GM18498 (cell line): ENCODE results near the gene UBE2D1.

Experiments
- ATAC-seq: cut with Tn5 transposase; IDR thresholded peaks from one replicate; pipeline ENCODE4 v1.9.1; 2021; ENCODE audit warnings: mild to moderate bottlenecking, moderate library complexity; ENCODE audit not compliant: unreplicated experiment

UBE2D1 gene

DNA sequence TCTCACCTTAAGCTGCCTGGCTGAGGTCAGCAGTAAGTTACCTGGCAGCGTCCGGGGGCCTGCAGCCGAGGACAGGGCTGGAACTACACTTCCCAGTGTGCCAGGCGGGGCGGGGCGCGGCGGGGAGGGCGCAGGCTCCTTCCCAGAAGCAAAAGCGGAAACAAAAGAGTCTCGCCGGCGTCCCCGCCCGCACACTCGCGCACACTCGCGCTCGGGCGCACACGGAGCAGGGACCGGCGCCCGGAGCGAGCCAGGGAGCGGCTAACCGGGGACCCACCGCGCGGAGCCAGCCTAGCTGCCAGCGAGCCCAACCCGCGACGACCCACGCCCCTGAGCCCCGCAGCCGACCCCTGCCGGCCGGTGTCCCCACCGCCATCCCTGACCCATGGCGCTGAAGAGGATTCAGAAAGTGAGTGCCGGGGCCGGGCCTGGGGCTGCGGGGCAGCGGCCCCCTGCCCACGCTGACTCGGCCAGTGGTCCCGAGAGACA, at the start of gene UBE2D1:
Gene UBE2D1, plus strand, starts transcription at position 190 of the 489 bp plus-strand sequence. Its CDS starts 196 bp downstream, at position 386.
- ATAC-seq, result peak; percentile 98

DNA sequence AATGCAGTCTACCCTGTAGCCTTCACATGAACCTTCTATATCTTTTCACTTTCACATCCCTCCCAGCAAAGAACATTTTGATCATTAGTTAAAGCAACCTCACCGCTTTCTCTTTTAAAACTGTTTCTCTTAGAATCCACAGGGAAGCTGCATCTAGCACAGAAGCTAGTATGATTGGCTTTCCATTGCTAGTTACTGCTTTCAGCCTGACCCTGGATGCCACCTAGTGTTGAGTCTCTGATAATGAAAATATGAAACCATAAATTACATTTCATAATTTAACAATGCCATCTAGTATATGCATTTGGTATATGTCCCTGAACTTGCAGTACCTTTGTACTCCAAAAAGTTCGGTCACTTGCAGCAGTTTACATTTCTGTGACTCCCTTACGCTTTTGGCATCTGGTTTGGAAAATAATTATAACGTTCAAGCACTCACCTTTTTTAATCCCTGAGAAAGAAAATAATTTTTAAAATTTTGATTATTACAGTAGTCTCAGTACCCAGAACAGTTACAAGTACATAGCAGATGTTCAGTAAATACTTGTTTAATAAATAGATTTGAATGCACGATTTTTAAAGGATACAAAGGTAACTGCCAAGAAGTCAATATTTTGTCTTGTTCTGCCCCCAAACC, 43.1 kb upstream of the UBE2D1 start:
- ATAC-seq, result peak; percentile 87

DNA sequence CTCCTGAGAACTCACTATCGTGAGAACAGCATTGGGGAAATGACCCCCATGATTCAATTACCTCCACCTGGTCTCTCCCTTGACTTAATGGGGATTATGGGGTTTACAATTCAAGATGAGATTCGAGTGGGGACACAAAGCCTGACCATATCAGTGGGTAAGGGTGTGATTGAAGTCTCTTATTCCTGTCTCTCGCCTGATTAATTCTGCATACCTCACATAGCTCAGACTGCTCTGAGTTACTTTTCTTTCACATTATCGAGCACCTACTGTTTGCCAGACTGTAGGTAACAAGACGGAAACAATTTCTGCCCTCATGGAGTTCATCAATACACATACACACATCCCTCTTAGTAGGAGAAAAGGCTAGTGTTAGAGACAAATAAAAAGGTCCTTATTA, 40.8 kb upstream of the UBE2D1 start:
- ATAC-seq, result no peak

DNA sequence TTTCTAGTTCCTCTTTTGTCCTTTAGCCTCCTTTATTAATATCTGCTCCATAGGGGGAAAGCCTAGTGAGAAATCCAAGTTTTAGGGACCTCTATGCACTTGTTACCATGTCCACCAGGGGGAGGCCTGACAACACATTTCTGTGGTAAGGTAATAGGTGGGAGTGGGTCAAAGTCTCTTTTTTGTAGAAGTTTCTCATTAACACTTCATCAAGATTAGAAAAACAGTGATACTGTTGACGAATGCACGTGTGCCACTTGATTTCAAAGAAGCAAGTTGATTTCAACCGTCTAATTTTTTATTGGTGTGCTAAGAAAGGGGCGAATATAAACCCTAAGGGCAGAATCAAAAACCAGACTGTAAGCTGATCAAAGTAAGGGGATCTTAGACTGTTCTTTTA, 35.2 kb upstream of the UBE2D1 start:
- peak; percentile 88 for ATAC-seq

DNA sequence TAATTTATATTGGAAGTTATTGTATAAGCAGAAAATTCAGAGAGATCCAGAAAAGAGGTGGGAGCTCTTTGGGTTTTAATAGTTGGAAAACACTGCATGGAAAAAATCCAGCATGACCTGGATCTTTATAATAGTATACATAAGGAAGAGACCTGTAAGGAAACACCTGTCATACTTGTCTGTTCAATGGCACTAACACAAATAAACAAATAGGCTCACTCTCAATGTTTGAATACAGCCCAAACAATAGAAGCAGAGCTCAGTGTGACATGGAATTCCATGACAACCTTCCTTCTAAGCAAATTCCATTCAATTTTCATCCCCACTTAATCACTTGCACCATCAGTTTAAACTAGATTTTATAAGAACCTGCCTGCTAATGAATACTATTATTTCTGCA, 34.1 kb upstream of the UBE2D1 start:
- ATAC-seq, result no peak

DNA sequence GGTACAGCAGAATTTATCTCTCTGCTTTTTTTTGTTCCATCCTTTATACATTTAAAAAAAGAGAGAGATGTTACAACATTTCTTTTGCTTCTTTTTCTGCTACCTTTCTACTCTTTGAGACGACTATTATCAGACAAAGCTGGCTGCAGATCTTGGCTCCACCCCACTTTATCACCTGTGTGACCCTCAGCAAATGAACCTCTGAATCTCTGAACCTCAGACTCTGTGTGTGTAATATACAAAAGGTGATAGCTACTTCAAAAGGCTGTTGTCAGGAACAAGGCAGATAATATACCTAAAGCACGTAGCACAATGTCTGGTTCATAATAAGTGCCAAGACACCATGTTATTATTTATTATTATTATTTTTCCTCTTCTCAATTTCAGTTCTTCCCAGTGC, 32.6 kb upstream of the UBE2D1 start:
- ATAC-seq, result no peak

DNA sequence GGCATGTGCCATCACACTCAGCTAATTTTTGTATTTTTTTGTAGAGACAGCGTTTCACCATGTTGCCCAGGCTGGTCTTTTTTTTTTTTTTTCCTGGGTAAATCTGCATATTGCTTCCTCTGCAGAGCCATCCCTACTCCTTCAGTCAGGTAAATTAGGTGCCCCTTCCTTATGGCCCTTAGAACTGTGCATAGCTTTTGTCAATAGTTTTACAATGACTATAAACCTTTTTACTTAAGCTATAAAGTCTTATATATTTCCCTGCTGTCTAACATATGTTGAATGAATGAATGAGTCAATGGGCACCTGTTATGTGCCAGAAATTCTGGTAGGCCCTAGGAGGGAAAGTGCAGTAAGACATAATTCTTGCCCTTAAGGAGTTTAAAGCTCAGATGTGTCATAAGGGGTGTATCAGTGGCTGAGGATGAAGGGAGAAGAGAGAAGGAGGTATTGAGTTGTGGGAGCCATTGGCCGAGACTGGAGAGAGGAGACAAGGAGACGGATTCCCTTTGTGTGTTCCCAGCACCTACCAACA, 30.6 kb upstream of the UBE2D1 start:
- no peak for ATAC-seq

DNA sequence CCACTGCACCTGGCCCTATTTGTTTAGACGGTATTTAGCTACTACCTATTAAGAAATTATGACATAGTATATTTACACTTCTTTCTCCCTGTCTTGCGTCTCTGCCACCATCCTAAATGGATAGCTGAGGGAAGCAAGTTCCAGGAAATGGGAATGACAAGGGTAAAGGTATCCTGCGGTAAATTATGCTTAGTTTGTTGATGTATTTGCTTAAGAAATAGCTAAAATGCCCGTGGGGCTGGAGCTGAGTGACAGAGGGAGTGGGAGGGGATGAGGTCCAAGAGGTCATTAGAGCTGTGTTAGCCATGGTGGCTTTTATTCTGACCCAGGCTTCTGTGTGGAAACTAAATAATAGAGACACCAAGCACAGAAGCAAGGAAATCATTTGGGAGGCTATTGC, 29.0 kb upstream of the UBE2D1 start:
- no peak for ATAC-seq

DNA sequence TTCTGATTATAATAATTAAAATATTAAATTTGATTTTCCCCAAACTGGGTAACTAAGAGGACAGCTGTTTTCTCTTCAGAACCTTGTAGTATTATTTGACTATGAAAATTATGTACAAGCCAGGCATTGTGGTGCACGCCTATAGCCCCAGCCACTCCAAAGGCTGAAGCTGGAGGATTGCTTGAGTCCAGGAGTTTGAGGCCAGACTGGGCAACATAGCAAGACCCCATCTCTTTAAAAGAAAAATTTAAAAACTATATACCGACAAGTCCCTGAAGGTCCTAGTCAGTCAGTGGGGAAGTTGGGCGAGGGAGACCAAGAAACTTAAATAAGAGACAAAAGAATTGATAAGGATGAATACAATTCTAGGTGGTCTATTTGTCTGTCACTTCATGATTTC, 27.1 kb upstream of the UBE2D1 start:
- ATAC-seq, result no peak

DNA sequence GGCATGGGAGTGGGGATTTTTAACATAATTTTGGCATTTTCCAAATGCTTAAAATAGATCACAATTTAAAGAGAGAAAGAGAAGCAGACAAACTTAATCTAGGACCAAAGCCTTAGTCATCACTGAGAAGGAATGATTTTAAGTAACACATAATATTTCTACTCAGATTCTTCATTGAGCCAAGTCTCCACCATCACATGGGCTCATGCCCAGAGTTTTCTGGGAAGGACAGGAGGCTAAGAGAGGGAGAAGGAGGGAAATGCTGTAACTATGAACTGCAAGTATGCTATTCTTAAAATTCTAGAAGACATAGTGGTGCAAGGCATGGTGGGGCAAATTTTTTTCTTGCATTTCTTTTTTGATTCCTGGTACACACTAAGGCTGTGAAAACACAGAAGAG, 23.8 kb upstream of the UBE2D1 start:
- no peak for ATAC-seq

DNA sequence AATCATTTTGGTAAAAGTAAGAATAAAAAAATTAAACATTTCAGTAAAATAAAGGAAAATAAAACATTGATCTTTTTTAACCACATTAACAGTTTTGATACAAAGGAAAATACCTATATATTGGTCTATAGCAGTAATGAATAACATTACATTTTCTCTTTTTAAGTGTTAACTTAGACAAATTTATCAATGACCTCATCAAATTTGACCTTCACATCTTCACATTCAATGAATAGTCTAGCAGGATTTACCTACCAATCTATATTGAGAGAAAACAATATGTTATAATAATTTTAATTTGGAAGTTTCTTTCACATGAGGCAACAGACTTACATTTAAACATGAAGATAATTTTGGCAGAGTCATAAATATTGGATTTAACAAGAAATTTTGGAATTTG, 17.9 kb upstream of the UBE2D1 start:
- ATAC-seq, result no peak

DNA sequence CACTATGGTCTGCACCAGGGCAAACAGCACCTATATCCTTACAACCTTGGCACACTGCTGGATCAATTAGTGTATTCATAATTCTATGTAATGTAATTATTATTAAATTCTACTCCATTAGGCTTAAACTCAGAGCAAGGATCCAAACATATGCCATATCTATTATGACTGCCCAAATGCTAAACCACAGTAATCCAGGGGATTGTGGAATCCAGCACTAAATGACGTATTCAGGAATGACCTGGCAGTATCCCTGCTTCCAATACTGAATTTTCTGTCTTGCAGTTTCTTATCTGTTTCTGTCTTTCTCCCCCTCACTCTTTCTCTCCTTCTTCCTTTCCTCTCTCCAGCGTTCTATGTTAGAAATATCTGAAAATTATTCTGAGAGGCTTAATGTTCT, 16.5 kb upstream of the UBE2D1 start:
- ATAC-seq, result no peak

DNA sequence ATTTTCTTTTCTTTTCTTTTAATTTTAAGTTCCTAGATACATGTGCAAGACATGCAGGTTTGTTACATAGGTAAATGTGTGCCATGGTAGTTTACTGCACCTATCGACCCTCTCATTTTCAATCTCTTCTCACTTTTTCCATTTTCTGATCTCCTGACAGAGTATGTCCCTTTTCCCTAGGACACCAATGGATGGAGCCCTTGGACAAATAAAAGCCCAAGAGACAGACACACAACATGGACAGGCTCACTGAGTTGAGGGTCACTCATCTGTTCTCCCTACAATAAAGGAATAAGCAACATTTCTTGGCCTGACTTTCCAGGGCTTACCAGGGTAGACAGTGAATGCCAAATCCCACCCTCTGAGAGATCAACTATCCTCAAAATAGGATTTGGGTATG, 15.2 kb upstream of the UBE2D1 start:
- ATAC-seq, result no peak

DNA sequence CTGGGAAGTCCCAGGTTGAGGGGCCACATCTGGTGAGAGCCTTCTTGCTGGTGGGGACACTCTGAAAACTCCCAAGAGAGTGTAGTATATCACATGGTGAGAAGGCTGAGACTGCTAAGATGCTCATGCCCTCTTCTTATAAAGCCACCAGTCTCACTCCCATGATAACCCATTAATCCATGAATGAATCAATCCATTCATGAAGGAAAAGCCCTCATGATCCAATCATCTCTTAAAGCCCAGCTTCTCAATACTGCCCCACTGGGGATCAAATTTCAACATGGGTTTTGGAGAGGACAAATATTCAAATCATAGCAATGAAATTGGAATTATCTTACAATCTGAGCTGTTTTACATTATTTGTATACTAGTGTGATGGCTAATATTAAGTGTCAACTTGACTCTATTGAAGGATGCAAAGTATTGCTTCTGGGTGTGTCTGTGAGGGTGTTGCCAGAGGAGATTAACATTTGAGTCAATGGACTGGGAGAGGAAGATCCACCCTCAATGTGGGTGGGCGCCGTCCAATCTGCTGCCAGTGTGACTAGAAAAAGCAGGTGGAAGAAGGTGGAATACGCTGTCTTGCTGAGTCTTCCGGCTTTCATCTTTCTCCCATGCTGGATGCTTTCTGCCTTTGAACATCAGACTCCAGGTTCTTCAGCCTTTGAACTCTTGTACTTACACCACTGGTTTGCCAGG, 14.3 kb upstream of the UBE2D1 start:
- no peak for ATAC-seq

DNA sequence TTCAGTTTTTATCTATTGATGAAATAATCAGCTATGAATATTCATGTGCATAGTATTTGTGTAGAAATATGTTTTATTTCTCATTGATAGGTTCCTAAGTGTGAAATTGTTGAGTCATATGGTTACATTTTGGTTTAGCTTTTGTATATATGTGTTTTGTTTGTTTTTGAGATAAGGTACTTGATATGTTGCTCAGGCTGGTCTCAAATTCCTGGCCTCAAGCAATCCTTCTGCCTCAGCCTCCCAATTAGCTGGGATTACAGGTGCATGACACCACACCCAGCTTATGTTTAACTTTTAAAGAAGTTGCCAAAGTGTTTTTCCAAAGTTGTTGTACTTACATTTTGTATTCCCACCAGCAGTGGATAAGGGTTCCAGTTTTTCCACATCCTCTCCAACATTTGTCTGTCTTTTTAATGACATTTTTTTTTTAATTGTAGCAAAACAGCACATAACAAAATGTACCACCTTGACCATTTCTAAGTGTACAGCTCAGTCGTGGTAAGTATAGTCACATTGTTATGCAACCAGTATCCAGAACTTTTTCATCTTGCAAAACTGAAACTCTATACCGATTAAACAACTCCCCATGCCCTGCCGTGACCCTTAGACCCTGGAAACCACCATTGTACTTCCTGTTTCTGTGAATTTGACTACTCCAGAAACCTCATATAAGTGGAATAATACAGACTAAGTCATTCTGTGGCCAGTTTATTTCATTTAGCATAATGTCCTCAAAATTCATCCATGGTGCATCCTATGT, 12.6 kb upstream of the UBE2D1 start:
- peak; percentile 79 for ATAC-seq

DNA sequence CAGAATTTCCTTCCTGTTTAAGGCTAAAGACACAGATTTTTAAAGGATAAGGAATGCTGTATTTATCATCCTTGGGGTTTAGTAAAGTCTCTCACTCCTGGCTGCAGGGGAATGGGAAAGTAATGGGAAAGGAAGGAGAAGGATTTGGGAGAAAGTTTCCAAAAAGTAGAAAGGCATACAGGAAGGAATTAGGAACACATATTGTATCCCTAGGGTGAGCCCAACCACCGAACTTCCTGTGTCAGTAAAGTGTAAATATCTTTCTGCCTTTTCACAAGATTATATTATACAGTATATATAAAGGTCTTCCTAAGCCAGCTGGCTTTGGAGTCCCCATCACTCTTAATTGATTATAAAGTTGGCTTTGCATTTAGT, 12.0 kb upstream of the UBE2D1 start:
- ATAC-seq, result no peak

DNA sequence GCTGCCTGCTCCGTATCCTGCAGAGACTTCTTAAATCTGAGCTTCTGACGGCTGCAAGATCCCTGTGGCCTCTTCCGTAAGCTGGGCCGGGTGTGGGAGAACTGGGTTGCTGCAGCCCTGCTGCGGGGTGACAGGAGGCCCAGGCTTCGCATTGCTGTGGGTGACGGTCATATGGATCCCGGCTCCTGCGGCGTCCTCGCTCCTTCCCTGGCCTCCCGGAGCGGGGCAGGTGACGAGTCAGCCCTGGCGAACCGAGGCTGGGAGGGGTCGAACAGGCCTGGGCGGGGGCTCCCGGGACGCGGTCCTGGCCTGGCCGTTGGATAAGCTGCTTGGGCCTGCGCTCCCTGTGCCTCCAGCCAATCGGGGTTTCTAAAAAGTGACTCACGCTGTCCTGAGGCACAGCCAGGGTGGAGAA, 7.8 kb upstream of the UBE2D1 start:
- no peak for ATAC-seq

DNA sequence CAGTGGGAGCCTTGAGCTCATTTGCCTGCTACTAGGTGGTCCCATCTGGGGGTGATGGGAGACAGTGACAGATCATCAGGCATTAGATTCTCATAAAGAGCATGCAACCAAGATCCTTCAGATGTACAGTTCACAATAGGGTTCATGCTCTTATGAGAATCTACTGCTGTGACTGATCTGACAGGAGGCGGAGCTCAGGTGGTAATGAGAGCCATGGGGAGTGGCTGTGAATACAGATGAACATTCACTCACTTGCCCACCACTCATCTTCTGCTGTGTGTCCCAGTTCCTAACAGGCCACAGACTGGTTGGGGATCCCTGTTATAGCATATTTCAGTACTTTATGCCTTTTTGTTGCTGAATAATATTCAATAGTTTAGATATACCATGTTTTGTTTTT, 6.6 kb upstream of the UBE2D1 start:
- no peak for ATAC-seq

DNA sequence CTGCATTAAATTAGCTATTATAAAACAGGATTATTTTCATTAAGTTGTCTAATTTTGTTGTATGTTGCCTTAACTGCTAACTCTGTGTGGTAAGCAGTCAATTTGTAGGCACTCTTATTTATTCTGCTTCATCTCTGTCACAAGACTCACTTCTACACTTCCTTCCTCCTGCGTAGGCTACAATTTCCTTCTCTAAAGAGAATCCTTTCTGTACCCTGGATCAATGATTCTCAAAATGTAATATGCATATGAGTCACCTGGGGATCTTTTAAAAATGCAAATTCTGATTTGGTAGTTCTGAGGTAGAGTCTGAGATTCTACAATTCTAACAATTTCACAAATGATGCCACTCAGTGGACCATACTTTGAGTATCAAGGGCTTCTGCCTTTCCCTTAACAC, 4.4 kb upstream of the UBE2D1 start:
- ATAC-seq, result no peak

DNA sequence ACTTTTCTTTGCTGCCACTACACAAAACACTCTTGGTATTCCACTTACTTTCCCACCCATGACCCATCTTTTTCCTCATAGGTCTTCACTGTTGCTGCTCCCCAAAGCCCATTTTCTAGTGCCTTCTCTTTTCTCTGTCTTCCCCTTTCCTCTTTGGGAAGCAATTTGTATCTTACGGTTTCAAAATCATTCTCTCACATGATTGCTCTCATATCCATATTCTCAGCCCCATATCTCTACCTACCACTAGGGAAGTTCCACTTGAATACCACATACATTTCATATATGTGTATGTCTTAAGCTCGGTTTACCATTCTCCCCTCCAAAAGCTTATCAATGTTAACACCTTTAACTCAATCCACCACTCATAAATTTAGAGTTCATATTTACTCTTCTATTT, 3.2 kb upstream of the UBE2D1 start:
- no peak for ATAC-seq

DNA sequence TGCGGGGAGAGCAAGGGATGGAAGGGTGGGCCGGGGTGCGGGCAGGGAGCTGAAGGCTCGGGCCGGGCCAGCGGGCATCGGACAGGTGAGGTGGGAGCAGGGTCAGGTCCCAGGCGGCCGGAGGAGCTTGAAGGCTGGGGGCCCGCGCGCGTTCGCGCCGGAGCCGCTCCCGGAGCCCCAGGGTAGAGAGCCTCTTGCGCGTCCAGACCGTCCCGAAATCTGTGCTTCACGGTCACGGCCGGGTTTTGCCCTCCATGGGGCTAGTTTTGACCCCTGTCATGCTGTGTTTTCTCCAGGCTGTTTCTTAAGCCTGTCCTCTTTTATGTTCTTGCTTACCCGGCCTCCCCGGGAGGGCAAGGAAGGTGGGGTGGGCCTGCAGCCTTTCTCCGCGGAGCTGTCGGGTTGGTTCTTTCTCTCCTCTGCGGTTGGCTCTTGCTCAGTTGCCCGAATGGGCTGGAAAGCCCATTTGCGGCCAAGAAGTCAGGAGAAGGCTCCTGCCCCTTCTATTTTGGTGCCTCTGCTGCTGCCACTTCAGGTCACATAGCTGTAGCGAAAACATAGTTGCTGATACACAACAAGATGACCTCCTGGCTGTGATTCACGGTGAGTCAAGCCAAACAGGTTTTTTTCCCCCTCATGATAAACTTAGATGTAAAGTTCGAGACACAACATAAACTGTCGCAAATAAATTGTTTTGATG, 650 bp downstream of the UBE2D1 start:
- ATAC-seq, result peak; percentile 59
